ENCODE results near the gene PSME1.
"Not testable (repeated sequence)": the region's sequence is repeated elsewhere in the genome, so short reads cannot be mapped to it uniquely, and the experiment has no call there.

The PSME1 gene

DNA sequence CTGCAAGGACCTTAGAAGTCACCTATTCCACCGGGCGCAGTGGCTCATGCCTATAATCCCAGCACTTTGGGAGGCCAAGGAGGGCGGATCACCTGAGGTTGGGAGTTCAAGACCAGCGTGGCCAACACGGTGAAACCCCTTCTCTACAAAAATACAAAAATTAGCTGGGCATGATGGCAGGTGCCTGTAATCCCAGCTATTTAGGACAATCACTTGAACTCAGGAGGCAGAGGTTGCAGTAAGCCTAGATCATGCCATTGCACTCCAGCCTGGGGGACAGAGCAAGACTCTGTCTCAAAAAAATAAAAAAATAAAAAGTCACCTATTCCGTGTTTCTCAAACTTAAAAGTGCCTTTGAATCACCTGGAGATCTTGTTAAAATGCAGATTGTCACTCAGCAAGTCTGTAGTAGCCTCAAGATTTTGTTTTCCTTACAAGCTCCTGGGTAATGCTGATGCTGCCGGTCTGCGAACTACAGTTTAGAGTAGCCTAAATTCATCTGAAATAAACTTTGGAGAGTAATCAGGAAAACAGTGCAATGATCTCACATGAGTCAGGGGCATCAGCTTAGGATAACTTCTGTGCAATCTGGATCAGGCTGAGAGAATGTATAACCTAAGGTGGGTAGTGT is 30.3 kb upstream of the PSME1 start:
- not testable (repeated sequence) for DNase-seq

DNA sequence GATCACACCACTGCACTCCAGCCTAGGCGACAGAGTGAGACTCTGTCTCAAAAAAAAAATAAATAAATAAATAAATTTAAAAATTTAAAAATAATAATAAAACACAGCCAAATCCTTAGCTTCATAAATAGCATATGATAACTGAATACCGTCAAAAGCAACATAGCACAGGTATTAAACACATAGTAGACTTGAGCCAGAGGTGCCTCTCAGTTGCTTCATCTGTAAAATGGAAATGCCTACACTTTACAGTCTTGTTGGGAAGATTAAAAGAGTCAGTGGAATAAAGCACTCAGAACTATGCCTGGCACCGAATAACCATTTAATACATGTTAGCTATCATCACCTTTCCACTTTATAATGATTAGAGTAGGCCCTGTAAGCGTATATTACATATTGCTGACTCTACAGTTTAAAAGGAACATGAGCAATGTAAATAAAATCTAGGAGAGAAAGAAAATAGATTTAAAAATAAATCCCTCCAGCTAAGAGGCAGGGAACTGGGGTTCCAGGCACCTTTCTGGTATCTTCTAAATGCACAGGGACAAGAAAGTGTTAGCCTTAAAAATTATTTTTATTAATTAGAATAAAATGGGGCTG is 29.2 kb upstream of the PSME1 start:
- DNase-seq = no peak

DNA sequence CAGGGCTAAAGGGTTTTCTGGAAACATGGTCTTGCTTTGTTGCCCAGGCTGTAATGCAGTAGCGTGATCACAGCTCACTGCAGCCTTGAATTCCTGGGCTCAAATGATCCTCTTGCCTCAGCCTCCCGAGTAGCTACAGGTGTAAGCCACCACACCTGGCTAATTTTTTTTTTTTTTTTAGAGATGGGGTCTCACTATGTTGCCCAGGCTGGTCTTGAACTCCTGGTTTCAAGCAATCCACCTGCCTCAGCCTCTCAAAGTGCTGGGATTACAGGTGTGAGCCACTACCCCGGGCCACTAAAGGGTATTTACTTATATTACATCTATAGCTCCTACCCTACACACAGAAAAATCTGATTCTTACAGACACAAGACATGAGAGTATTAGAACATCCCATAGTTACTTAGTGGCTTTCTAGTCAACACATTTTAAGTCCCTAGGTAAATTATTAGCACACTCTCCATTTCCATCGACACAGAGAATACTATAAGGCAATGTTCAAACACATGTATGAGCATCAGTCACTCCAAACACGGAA is 27.6 kb upstream of the PSME1 start:
- DNase-seq = no peak

DNA sequence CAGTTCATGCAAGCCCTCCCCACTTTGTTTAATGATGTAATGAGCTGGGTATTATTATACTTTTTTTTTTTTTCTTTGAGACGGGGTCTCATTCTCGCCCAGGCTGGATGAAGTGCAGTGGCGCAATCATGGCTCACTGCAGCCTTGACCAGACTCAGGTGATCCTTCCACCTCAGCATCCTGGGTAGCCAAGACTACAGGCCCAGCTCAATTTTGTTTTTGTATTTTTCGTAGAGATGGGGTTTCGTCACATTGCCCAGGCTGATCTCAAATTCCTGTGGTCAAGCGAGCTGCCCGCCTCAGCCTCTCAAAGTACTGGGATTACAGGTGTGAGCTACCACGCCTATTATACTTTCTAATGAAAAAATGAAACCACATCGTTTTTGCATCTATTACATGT is 25.9 kb upstream of the PSME1 start:
- no peak for DNase-seq

DNA sequence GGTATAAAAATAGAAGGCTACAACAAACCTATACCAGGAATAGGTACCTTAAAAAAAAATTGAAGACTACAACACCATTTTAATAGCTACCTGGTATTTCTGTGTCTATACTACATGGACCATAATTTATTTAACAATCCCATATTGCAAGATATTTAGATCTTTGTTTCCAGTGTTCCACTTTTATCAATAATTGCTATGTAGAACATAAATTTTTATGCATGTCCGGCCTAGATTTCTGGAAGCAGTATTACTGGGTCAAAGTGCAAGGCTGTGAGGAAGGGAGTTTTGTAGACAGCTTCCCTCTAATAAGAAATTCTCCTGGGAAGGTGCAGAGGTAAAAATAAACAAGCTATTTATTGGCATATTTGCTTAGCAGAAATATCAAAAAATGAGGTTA is 25.5 kb upstream of the PSME1 start:
- no peak for DNase-seq

DNA sequence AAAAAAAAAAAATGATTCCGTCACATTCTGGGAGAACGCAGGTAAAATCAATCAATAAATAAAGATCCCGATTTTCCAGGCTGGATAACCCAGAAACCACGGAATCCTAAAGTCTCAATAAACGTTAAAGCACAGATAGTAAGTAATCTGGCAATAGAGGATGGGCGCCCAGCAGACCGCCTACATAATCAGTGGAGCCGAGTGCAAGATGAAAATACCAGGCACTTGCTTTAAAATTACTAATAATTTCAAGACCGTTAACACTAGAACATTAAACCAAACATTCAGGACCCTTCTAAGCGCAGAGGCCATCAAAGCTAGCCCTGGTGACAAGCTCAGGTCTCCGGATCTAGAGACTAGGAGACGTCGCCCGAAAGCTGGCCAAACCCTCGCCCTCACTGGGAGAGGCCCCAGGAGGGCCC is 22.6 kb upstream of the PSME1 start:
- no peak for DNase-seq

DNA sequence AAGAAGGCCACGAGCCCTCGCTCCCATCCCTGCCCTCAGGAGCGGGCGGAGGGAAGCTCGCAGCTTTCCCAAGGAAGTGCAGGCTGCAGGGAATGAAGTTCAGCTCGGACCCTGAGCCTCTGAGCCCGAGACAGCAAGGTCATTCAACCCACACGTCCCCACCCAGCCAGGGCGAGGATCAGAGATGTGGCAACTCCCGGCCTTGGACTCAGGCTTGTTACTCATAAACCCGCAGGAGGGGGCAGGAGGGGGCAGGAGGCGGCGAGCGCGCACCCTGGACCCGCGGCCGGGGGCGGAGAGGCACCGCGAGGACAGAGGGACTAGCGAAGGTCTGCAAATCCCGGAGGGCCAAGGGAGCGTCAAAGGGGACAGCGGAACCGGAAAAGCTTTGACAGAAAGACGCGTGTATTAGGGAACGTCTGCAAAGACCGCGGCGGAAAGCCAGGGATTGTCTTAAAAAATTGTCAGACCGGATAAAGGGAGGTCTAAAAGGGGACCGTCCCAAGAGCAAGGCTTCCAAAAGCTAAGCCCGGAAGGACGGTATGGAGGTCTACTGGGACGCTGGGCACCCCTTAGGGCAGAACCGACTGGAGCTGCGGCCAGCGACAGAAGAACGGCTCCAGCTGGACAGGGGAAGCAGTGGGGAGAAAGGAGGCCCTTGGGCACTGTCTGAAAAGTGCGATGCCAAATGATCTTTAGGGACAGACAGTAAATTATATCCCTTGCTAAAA is 22.0 kb upstream of the PSME1 start:
- peak; percentile 74 for DNase-seq

DNA sequence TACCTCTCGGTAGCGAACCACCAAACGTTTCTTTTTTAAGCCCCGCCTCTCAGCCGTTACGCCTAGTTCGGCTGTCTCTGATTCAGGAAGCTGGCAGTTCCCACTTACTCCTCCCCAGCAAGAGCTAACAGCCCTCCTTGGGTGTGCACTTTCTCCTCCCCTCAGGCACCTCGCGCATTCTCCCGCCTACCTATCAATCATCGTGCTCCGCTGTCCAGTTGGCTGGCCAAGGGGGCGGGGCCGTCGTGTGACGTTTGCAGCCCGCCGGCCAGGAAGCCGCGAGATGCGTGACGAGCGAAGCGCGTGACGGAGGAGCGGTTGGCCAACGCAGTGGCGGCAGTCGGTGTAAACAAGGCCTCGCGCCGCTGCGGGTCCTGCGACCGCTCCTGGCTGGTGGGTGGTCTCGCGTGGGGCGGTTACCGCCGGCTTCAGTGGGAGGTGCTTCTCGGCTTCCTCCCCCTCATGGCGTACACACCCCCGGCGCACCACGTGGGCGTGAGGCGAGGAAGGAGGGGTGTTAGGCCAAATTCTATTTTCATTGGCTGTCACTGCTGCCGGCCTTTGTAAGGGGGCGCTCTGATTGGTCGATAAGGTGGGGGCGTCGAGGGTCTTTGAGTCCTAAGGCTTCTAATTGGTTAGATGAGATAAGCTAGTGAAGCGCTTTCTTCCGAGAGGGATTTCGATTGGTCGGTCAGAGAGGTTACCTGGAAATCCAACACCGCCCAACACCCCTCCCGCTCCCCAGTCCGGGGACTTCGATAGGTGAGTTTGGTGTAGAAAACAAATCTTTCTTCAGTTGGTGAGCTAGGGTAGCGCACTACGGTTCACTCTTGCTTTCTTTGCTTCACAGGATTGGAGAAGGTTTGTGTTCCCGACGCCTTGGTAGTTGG is 21.2 kb upstream of the PSME1 start, which contains the start of the genes DCAF11 and NRL:
TSS of gene DCAF11 (plus strand) at position 246 of the 890 bp plus-strand sequence. CDS start 818 bp downstream, outside the sequence.
TSS of gene NRL (minus strand) at position 418 of the 890 bp plus-strand sequence. CDS start 32,101 bp downstream, outside the sequence.
- peak; percentile 99 for DNase-seq

DNA sequence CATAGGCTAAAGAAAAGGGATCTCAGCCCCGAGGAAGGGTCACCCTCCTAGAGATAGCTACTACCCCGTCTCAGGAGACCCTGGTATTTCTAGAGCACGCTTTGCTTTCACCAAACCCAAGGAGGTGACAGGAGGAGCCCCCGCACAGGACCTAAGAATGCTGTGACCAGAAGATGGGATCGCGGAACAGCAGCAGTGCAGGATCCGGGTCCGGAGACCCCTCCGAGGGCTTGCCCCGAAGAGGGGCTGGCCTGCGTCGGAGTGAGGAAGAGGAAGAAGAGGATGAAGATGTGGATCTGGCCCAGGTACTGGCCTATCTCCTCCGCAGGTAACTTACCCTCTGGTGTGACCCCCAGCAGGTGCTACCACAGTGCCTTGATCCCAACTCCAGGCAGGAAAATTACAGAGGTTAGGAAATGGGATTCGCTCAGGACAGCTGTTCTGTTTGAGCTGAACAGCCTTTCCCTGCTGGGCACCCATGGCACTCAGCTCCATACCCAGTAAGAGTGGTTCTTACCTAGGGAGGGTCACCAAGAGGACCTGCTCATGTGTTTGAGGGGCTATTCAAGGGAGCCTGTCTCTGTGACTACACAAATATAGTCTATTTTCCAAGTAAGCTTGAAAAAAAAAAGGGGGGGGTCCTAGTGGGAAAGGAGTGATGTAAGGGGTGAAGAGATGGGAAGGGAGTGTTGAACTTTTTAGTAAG is 20.4 kb upstream of the PSME1 start:
- DNase-seq = no peak

DNA sequence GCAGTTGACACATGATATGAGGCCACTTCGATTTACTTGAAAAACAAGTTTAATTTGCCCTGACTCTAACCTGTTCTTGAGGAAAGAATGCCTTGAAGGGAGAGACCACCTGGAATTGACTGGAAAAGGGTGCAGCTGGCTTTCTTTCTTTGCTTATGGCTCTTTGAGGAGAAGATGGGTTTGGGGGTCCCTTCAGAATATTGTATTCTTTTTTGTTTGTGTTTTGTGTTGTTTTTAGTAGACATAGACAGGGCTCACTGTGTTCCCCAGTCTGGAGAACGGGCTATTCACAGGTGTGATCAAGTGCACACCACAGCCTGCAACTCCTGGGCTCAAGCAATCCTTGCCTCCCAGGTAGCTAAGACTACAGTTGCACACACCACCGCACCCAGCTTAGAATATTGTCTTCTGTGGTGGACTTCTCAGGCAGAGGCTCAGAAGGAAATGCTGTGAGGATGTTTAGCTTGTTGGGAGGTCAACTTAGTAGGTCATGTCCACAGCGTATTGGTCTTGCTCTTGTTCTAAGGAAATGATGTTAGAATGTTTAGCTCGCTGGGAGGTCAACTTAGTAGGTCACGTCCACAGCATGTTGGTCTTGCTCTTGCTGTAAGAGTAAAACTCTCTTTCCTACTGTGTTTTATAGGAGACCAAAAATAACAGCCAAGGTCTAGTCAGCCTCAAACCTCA is 19.7 kb upstream of the PSME1 start:
- DNase-seq = no peak

DNA sequence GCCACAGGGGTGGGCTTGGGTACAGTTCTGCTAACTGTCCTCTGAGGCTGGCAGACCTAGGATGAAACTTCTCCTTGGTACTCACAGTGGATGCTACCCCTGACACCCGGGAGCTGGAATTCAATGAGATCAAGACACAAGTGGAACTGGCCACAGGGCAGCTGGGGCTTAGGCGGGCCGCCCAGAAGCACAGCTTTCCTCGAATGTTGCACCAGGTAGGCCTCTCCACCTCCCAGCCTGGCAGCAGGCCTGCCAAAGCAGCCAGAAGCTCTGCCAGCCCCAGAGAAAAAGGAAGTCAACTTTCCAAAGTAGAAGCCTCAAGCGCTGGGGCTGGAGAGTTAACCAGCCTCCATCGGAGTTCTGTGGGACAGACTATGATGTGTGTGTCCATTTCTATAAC is 18.8 kb upstream of the PSME1 start:
- no peak for DNase-seq

DNA sequence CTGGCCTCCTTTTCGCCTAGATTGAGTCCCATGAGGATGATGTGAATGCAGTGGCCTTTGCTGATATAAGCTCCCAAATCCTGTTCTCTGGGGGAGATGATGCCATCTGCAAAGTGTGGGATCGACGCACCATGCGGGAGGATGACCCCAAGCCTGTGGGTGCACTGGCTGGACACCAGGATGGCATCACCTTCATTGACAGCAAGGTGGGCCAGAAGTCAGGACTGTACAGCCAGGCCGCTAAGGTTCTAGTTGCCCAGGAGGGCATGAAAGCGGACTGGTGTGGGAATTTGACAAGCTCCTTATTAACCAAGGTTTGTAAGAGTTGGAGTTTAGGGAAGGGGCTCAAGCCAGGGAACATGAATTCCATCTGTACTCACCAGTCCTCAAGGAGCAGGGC is 16.3 kb upstream of the PSME1 start:
- no peak for DNase-seq

DNA sequence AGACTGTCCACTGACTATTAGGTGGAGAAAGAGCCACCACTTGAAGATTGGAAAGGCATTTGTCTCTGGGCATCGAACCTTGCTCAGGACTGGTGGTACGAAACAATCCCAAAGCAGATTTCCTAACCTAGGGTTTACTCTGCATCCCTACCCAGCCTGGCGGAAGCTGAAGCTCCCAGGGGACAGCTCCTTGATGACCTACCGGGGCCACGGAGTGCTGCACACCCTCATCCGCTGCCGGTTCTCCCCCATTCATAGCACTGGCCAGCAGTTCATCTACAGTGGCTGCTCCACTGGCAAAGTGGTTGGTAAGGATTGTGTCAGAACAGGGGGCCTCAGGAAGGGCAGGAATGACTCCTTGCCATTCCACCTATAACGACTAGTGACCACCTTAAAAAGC is 14.8 kb upstream of the PSME1 start:
- no peak for DNase-seq

DNA sequence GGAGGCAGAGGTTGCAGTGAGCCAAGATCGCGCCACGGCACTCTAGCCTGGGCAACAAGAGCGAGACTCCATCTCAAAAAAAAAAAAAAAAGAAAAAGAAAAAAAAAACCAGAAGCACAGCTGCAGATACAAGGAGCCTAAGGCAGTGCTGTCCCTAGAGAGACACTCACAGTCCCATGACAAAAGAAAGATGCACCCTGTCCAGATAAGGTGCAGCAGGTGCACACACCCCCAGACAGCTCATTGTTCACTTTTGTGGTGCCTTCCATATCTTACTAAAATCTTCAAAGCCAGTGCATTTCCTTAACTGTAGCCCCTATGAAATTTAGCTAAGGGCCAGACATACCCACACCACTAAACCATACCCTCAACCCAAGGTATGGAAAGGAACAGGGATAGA is 13.6 kb upstream of the PSME1 start:
- DNase-seq = no peak

DNA sequence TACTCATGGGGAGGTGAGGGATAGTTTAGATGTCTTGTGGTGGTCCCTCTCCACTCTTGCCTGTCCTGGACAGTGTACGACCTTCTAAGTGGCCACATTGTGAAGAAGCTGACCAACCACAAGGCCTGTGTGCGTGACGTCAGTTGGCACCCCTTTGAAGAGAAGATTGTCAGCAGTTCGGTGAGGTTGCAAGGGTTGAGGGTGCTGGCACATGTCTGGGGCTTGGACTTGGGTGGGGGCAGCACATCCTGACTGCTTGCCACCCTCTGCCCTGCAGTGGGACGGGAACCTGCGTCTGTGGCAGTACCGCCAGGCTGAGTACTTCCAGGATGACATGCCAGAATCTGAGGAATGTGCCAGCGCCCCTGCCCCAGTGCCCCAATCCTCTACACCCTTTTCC is 13.1 kb upstream of the PSME1 start:
- DNase-seq = no peak

DNA sequence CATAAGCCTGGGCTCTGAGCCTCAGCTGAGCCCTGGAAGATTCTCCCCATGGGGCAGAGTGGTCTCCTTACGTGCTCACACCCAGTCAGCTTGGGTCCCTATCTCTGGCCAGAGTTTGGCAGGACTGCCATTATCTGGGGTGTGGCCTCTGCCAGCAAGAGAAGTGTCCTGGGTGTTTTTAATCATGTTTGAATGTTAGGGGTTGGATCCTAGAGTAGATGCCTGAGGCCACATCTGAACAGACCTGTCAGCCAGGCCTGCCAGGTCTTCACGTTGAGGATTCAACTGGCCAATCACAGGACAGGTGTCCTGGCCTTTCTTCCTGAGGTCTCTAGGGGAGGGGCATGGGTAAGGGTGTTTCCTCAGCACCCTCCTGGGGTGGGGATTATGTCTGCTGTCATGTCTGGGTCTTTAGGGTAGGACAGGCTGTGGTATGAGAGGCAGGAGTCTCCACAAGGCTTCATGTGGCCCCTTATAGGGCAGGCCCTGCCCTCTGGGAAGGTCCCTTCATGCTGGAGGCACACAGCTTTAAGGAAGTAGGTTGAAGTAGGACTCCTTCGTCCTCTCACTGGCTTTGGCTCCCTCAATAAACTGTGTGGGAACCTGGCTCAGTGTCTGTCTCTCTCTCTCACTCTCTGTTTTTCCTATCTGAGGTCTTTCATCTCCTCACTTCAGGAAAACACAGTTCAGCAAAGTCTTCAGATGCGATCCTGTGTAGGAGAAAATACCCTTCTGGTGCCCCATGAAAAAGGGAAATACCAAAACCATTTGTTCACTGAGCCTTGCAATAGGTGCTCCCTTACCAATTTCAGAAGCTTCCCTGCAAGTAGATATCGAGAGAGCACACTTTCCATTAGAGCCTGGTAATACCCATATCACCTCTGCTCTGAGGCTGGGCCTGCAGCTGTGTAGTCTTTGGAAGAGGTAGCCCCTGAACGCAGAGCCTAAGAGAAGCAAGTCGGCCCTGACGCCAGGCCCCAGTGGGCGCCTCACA is 12.3 kb upstream of the PSME1 start:
- no peak for DNase-seq

DNA sequence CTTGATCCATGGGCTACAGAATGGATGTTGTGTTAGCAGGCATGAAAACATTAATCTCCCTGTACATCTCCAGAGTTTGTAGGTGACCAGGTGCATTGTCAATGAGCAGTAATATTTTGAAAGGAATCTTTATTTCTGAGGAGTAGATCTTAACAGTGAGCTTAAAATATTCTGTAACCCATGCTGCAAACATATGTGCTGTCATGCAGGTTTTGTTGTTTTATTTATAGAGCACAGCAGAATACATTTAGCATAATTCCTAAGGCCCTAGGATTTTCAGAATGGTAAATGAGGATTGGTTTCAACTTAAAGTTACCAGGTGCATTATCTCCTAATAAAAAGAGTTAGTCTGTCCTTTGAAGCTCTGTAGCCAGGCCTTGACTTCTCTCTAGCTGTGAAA is 9.1 kb upstream of the PSME1 start:
- DNase-seq = no peak

DNA sequence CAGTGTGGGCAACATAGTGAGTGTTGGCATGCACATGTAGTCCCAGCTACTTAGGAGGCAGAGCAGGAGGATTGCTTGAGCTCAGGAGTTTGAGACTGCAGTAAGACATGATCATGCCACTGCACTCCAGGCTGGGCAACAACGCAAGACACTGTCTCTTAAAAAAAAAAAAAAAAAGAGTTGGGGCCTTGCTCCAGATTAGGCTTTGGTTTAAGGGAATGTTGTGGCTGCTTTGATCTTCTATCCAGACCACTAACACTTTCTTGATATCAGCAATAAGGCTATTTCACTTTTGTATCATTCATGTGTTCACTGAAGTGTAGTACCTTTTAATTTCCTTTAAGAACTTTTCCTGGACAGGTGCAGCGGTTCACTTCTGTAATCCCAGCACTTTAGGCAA is 8.3 kb upstream of the PSME1 start:
- no peak for DNase-seq

DNA sequence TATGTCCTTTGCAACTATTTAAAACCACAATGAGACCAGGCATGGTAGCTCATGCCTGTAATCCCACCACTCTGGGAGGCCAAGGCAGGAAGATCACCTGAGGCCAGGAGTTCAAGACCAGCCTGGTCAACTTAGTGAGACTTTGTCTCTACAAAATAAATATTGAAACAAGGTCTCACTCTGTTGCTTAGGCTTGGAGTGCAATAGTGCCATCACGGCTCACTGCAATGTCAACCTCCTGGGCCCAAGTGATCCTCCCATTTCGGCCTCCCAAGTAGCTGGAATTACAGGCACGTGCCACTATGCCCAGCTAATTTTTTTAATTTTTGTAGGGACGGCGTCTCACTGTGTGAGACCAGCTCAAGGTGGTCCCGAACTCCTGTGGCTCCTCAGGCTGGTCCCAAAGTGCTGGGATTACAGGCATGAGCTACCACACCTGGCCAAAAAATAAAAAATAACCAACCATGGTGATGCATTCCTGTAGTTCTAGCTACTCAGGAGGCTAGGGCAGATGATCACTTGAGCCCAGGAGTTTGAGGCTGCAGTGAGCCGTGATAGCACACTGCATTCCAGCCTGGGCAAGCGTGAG is 6.5 kb upstream of the PSME1 start:
- DNase-seq = no peak

DNA sequence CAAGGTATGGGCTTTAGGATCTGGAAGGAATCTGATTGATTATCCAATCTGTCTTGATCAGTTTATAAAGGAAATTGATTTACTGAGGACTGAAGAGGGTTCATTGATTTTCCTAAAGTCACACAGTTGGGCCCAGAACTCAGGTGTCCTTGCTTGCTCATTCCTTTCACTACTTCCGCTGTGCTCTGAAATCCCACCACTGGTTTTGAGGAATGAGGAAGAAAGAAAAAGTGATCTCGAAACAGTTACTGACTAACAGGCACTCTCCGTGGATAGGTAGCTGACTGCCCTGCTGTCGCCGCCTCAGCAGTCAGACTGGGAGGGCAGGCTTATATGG is 5.6 kb upstream of the PSME1 start, which contains the start of gene FITM1:
TSS of gene FITM1 (plus strand) at position 280 of the 337 bp plus-strand sequence. CDS start 905 bp downstream, outside the sequence.
- DNase-seq = no peak
